GM10248 (cell line): ENCODE measurements around the gene ANKRD55.

ENCODE experiments used
- CTCF ChIA-PET: fragments of 300-600 bp; sonication (Branson Sonifier 250); formaldehyde crosslinking; extraction: SDS; loops from one replicate; lab custom pipeline; 2021; ENCODE audit warnings: antibody characterized with exemption; lab: Yijun Ruan, JAX
- POLR2A ChIA-PET: fragments of 350-650 bp; sonication (Branson Sonifier 250); formaldehyde crosslinking; extraction: SDS; loops from one replicate; lab custom pipeline; 2020; ENCODE audit warnings: antibody characterized with exemption; lab: Yijun Ruan, JAX
- DNase-seq: peaks from one replicate; pipeline ENCODE4 v3.0.0; 2012; ENCODE audit errors: extremely low spot score
- CTCF ChIP-seq: IDR thresholded peaks from 2 replicates; pipeline ENCODE4 v1.5.1; 2012; ENCODE audit warnings: mild to moderate bottlenecking, low read depth; ENCODE audit errors: extremely low read depth, missing control alignments, control extremely low read depth

ANKRD55 gene

DNA sequence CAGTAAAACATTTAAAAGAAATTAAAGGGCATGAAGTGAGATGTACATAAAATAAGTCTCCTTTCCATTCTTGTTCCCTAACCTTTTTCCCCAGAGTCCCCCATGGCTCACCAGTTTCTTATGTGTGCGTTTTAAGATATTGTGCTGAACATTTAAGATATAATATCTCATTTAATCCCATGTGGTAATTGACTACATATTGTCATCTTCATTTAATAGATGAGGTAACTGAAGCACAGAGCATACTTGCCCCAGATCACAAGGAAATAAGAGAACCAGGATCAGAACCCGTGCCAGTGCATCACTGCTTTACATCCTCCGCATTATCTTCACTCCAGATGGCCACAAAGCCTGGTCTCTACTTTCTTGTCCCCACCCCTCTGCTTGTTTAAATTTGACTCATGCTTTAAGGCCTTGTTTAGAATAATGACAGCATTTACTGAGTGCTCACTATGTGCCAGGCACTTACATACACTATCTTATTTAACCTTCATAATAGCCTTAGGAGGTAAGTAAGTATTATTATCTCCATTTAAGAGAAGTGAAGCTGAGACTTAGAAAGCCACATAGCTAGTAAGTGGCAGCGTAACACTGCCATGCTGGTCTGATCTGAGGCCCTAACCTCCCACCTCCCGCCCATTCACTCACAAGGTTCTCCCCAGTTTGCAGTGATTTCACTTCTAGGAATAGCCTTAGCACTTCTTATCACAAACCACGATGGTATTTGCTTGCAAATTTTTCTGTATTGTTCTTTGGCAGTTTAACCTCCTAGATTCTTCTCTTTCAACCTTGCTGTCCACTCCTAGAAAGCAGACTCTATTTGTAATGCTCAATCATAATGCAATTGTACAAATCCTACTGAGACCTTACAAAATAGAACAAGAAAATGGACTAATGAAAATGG lies 160.0 kb downstream of the ANKRD55 start:
- POLR2A ChIA-PET, result no interaction called here
- no peak for DNase-seq
- CTCF ChIA-PET, result interaction anchor here (1.0 kb wide), 1 partner anchor 14 kb away, joined by 3 read pairs; no protein-coding TSS in a partner anchor
- no peak for TF ChIP-seq CTCF

GRCh38 chr5:56071470-56071869 lies 161.7 kb downstream of the ANKRD55 start:
- no peak for TF ChIP-seq CTCF
- no peak for DNase-seq
- POLR2A ChIA-PET, result no interaction called here
- CTCF ChIA-PET, result no interaction called here

GRCh38 chr5:56070851-56071465 lies 162.2 kb downstream of the ANKRD55 start:
- POLR2A ChIA-PET, result no interaction called here
- DNase-seq, result no peak
- CTCF ChIA-PET, result interaction anchor here (1.0 to 1.2 kb wide), 2 partner anchors 14 to 106 kb away, joined by 3 to 4 read pairs; no protein-coding TSS in a partner anchor
- TF ChIP-seq CTCF, result no peak

- POLR2A ChIA-PET, result no interaction called here
- CTCF ChIA-PET, result interaction anchor here (1.0 to 1.5 kb wide), 3 partner anchors 13 to 107 kb away, joined by 3 to 4 read pairs (median 4); no protein-coding TSS in a partner anchor
- TF ChIP-seq CTCF, result no peak
- DNase-seq, result no peak
Observed at GRCh38 chr5:56069652-56070226, 163.4 kb downstream of the ANKRD55 start.

DNA sequence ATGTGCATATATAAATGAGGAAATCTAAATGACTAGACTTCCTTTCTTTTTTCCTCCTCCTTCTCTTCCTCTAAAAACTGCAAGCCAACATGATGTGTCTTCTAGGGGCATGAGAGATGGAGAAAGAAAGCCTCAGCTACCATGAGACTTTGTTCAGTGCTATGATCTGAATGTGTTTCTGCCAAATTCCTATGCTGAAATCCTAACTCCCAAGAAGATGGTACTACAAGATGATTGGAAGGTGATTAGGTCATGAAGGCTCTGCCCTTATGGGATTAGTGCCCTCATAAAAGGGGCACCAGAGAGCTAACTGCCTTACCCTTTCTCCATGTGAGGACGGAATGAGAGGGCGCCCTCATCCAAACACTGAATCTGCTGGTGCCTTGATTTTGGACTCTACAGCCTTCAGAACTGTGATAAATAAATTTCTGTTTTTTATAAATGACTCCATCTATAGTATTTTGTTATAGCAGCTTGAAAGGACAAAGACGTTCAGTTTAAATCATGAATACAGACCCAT lies 166.1 kb downstream of the ANKRD55 start:
- DNase-seq, result no peak
- POLR2A ChIA-PET, result no interaction called here
- CTCF ChIA-PET, result no interaction called here
- no peak for TF ChIP-seq CTCF

- no peak for TF ChIP-seq CTCF
- ChIA-PET CTCF (interaction anchor here (0.9 to 1.7 kb wide), 3 partner anchors 14 to 54 kb away, joined by 4 to 5 read pairs (median 5); no protein-coding TSS in a partner anchor), POLR2A (no interaction called here)
- no peak for DNase-seq
Observed at GRCh38 chr5:56064984-56065383, 168.1 kb downstream of the ANKRD55 start.
